ENCODE results near the gene LRRC2. TPM values are rescaled to one million over a fixed set of nuclear protein-coding genes. Genes with fewer than 3 reads are reported as not detected.

Gene LRRC2
- total and polyA plus RNA-seq, 4 donors: 1.4 to 4.6 (median 2.9) TPM

GRCh38 chr3:46488735-46489361, 77.3 kb downstream of the LRRC2 start:
- peaks cover 7% of the 10 kb centered on the region for H3K4me1 ChIP-seq (ENCODE audit: control insufficient read depth, insufficient read depth, low read length)
- H3K4me3 ChIP-seq (ENCODE audit: low read depth, low read length): peak overlapping the region; percentile 16
- DNase-seq (ENCODE audit: low read depth in 4 of 6, low spot score in 6 of 6): peak; percentile 62 to 97 (median 79)
- H3K27ac ChIP-seq (ENCODE audit: low read depth, low read length): no peak overlapping the region
- no peaks in the 10 kb centered on the region for H3K9me3 ChIP-seq (ENCODE audit: control insufficient read depth, insufficient read depth, low read length)
- no peaks in the 10 kb centered on the region for H3K36me3 ChIP-seq (ENCODE audit: control insufficient read depth, insufficient read depth, low read length)
- peaks cover 7% of the 10 kb centered on the region for H3K27me3 ChIP-seq (ENCODE audit: control insufficient read depth, insufficient read depth, low read length)
- 11% methylated on average over 25 of the region's 26 CpGs for WGBS (ENCODE audit: insufficient coverage)

- H3K36me3 ChIP-seq (ENCODE audit: control insufficient read depth, insufficient read depth, low read length): no peaks in the 10 kb centered on the region
- H3K9me3 ChIP-seq (ENCODE audit: control insufficient read depth, insufficient read depth, low read length): no peaks in the 10 kb centered on the region
- DNase-seq (ENCODE audit: low read depth in 4 of 6, low spot score in 6 of 6): no peak
- H3K27ac ChIP-seq (ENCODE audit: low read depth, low read length): no peak overlapping the region
- peaks cover 7% of the 10 kb centered on the region for H3K4me1 ChIP-seq (ENCODE audit: control insufficient read depth, insufficient read depth, low read length)
- WGBS (ENCODE audit: insufficient coverage): 88% methylated on average over 1 of the region's 4 CpGs
- H3K27me3 ChIP-seq (ENCODE audit: control insufficient read depth, insufficient read depth, low read length): peaks cover 7% of the 10 kb centered on the region
- no peak overlapping the region for H3K4me3 ChIP-seq (ENCODE audit: low read depth, low read length)
Measured at GRCh38 chr3:46485779-46486175, 80.3 kb downstream of the LRRC2 start.

- no peaks in the 10 kb centered on the region for H3K36me3 ChIP-seq (ENCODE audit: control insufficient read depth, insufficient read depth, low read length)
- H3K27me3 ChIP-seq (ENCODE audit: control insufficient read depth, insufficient read depth, low read length): peaks cover 7% of the 10 kb centered on the region
- no peak overlapping the region for H3K27ac ChIP-seq (ENCODE audit: low read depth, low read length)
- no peak overlapping the region for H3K4me3 ChIP-seq (ENCODE audit: low read depth, low read length)
- no peaks in the 10 kb centered on the region for H3K9me3 ChIP-seq (ENCODE audit: control insufficient read depth, insufficient read depth, low read length)
- peaks cover 7% of the 10 kb centered on the region for H3K4me1 ChIP-seq (ENCODE audit: control insufficient read depth, insufficient read depth, low read length)
- DNase-seq (ENCODE audit: low read depth in 4 of 6, low spot score in 6 of 6): no peak
- WGBS (ENCODE audit: insufficient coverage): 56% methylated on average over 9 of the region's 10 CpGs
Measured at GRCh38 chr3:46484911-46485778, 81.0 kb downstream of the LRRC2 start.

- Histone ChIP-seq H3K27me3 (ENCODE audit: control insufficient read depth, insufficient read depth, low read length) (peaks cover 5% of the 10 kb centered on the region), H3K4me3 (ENCODE audit: low read depth, low read length) (no peak overlapping the region), H3K9me3 (ENCODE audit: control insufficient read depth, insufficient read depth, low read length) (no peaks in the 10 kb centered on the region), H3K36me3 (ENCODE audit: control insufficient read depth, insufficient read depth, low read length) (no peaks in the 10 kb centered on the region), H3K4me1 (ENCODE audit: control insufficient read depth, insufficient read depth, low read length) (peaks cover 7% of the 10 kb centered on the region), H3K27ac (ENCODE audit: low read depth, low read length) (no peak overlapping the region)
- WGBS (ENCODE audit: insufficient coverage): 92% methylated on average over 1 of the region's 1 CpG
- DNase-seq (ENCODE audit: low read depth in 4 of 6, low spot score in 6 of 6): no peak
Measured at GRCh38 chr3:46484388-46484787, 81.7 kb downstream of the LRRC2 start.

- H3K4me1 ChIP-seq (ENCODE audit: control insufficient read depth, insufficient read depth, low read length): peaks cover 4% of the 10 kb centered on the region
- H3K27ac ChIP-seq (ENCODE audit: low read depth, low read length): no peak overlapping the region
- H3K36me3 ChIP-seq (ENCODE audit: control insufficient read depth, insufficient read depth, low read length): no peaks in the 10 kb centered on the region
- no peaks in the 10 kb centered on the region for H3K9me3 ChIP-seq (ENCODE audit: control insufficient read depth, insufficient read depth, low read length)
- H3K4me3 ChIP-seq (ENCODE audit: low read depth, low read length): no peak overlapping the region
- H3K27me3 ChIP-seq (ENCODE audit: control insufficient read depth, insufficient read depth, low read length): no peaks in the 10 kb centered on the region
- DNase-seq (ENCODE audit: low read depth in 4 of 6, low spot score in 6 of 6): no peak
- 61% methylated on average over 2 of the region's 2 CpGs for WGBS (ENCODE audit: insufficient coverage)
Measured at GRCh38 chr3:46483825-46484224, 82.3 kb downstream of the LRRC2 start.

- DNase-seq (ENCODE audit: low read depth in 4 of 6, low spot score in 6 of 6): no peak
- H3K27ac ChIP-seq (ENCODE audit: low read depth, low read length): no peak overlapping the region
- no peaks in the 10 kb centered on the region for H3K4me1 ChIP-seq (ENCODE audit: control insufficient read depth, insufficient read depth, low read length)
- H3K27me3 ChIP-seq (ENCODE audit: control insufficient read depth, insufficient read depth, low read length): no peaks in the 10 kb centered on the region
- no CpG with 5 or more reads among the region's 1 CpG for WGBS (ENCODE audit: insufficient coverage)
- no peaks in the 10 kb centered on the region for H3K36me3 ChIP-seq (ENCODE audit: control insufficient read depth, insufficient read depth, low read length)
- no peaks in the 10 kb centered on the region for H3K9me3 ChIP-seq (ENCODE audit: control insufficient read depth, insufficient read depth, low read length)
- no peak overlapping the region for H3K4me3 ChIP-seq (ENCODE audit: low read depth, low read length)
Measured at GRCh38 chr3:46482632-46483350, 83.3 kb downstream of the LRRC2 start.

GRCh38 chr3:46481636-46482035, 84.5 kb downstream of the LRRC2 start:
- Histone ChIP-seq H3K27me3 (ENCODE audit: control insufficient read depth, insufficient read depth, low read length) (no peaks in the 10 kb centered on the region), H3K4me3 (ENCODE audit: low read depth, low read length) (no peak overlapping the region), H3K4me1 (ENCODE audit: control insufficient read depth, insufficient read depth, low read length) (no peaks in the 10 kb centered on the region), H3K36me3 (ENCODE audit: control insufficient read depth, insufficient read depth, low read length) (no peaks in the 10 kb centered on the region), H3K9me3 (ENCODE audit: control insufficient read depth, insufficient read depth, low read length) (no peaks in the 10 kb centered on the region), H3K27ac (ENCODE audit: low read depth, low read length) (no peak overlapping the region)
- WGBS (ENCODE audit: insufficient coverage): no CpG with 5 or more reads among the region's 4 CpGs
- no peak for DNase-seq (ENCODE audit: low read depth in 4 of 6, low spot score in 6 of 6)

GRCh38 chr3:46480491-46481195, 85.5 kb downstream of the LRRC2 start:
- peak in 1 of 6 donors; percentile 19 for DNase-seq (ENCODE audit: low read depth in 4 of 6, low spot score in 6 of 6)
- 63% methylated on average over 2 of the region's 6 CpGs for WGBS (ENCODE audit: insufficient coverage)
- no peak overlapping the region for H3K27ac ChIP-seq (ENCODE audit: low read depth, low read length)

GRCh38 chr3:46479696-46480095, 86.4 kb downstream of the LRRC2 start:
- Histone ChIP-seq H3K27ac (ENCODE audit: low read depth, low read length) (no peak overlapping the region), H3K4me3 (ENCODE audit: low read depth, low read length) (no peak overlapping the region), H3K4me1 (ENCODE audit: control insufficient read depth, insufficient read depth, low read length) (no peaks in the 10 kb centered on the region), H3K9me3 (ENCODE audit: control insufficient read depth, insufficient read depth, low read length) (no peaks in the 10 kb centered on the region), H3K27me3 (ENCODE audit: control insufficient read depth, insufficient read depth, low read length) (no peaks in the 10 kb centered on the region), H3K36me3 (ENCODE audit: control insufficient read depth, insufficient read depth, low read length) (no peaks in the 10 kb centered on the region)
- WGBS (ENCODE audit: insufficient coverage): no CpG with 5 or more reads among the region's 5 CpGs
- no peak for DNase-seq (ENCODE audit: low read depth in 4 of 6, low spot score in 6 of 6)

More at GRCh38 chr3:46480491-46481195, 85.5 kb downstream of the LRRC2 start:
- Histone ChIP-seq H3K9me3 (ENCODE audit: control insufficient read depth, insufficient read depth, low read length) (no peaks in the 10 kb centered on the region), H3K4me3 (ENCODE audit: low read depth, low read length) (no peak overlapping the region), H3K4me1 (ENCODE audit: control insufficient read depth, insufficient read depth, low read length) (no peaks in the 10 kb centered on the region), H3K36me3 (ENCODE audit: control insufficient read depth, insufficient read depth, low read length) (no peaks in the 10 kb centered on the region), H3K27me3 (ENCODE audit: control insufficient read depth, insufficient read depth, low read length) (no peaks in the 10 kb centered on the region)
